Stimulated activated CD4-positive, alpha-beta T cell treated with anti-CD3 and anti-CD28 coated beads, Interleukin-4, amount 100 ng/mL, for 4 hours (primary cell): ENCODE measurements around the gene CDC42BPA.
"Not testable (repeated sequence)": the region's sequence is repeated elsewhere in the genome, so short reads cannot be mapped to it uniquely, and the experiment has no call there.

Experiments used
- DNase-seq, 2 experiments: peaks; one replicate each; pipeline ENCODE4 v3.0.0-alpha.2; 2020

The CDC42BPA gene

GRCh38 chr1:227318016-227318852, at the start of gene CDC42BPA:
TSS of gene CDC42BPA (minus strand) at chr1:227318492. CDS start at chr1:227317182, 1,310 bp downstream.
- peak; percentile 13 to 32 for DNase-seq

- no peak for DNase-seq
Observed at GRCh38 chr1:227368009-227368408, 49.7 kb upstream of the CDC42BPA start.

GRCh38 chr1:227365473-227366431, 47.5 kb upstream of the CDC42BPA start:
- DNase-seq: no peak

GRCh38 chr1:227364657-227365056, 46.4 kb upstream of the CDC42BPA start:
- DNase-seq: no peak

- no peak for DNase-seq
Observed at GRCh38 chr1:227363825-227364224, 45.5 kb upstream of the CDC42BPA start.

GRCh38 chr1:227362039-227362438, 43.7 kb upstream of the CDC42BPA start:
- no peak for DNase-seq

GRCh38 chr1:227357927-227358302, 39.6 kb upstream of the CDC42BPA start:
- DNase-seq: no peak

GRCh38 chr1:227357171-227357926, 39.1 kb upstream of the CDC42BPA start:
- no peak for DNase-seq

- no peak for DNase-seq
Observed at GRCh38 chr1:227356620-227357146, 38.4 kb upstream of the CDC42BPA start.

GRCh38 chr1:227355542-227356245, 37.4 kb upstream of the CDC42BPA start:
- no peak for DNase-seq

- no peak for DNase-seq
Observed at GRCh38 chr1:227353186-227353585, 34.9 kb upstream of the CDC42BPA start.

- DNase-seq: not testable (repeated sequence)
Observed at GRCh38 chr1:227352164-227352563, 33.9 kb upstream of the CDC42BPA start.

GRCh38 chr1:227351443-227351842, 33.2 kb upstream of the CDC42BPA start:
- DNase-seq: no peak

- no peak for DNase-seq
Observed at GRCh38 chr1:227349967-227350366, 31.7 kb upstream of the CDC42BPA start.

- no peak for DNase-seq
Observed at GRCh38 chr1:227343727-227344551, 25.6 kb upstream of the CDC42BPA start.

- DNase-seq: no peak
Observed at GRCh38 chr1:227343206-227343605, 24.9 kb upstream of the CDC42BPA start.

GRCh38 chr1:227342075-227342829, 24.0 kb upstream of the CDC42BPA start:
- DNase-seq: no peak

GRCh38 chr1:227336136-227336535, 17.8 kb upstream of the CDC42BPA start:
- not testable (repeated sequence) for DNase-seq

GRCh38 chr1:227335242-227336020, 17.1 kb upstream of the CDC42BPA start:
- no peak for DNase-seq
